ENCODE data around the gene OCIAD1.

GRCh38 chr4:48910511-48910910 lies 79.6 kb downstream of the OCIAD1 start:
- TF ChIP-seq CTCF (IDR thresholded peaks at IDR 0.05) (no peak), POLR2A (IDR thresholded peaks at IDR 0.05) (no peak), EP300 (IDR thresholded peaks at IDR 0.05) (no peak)
